SK-N-MC (cell line): ENCODE results near the gene ADAMTS4.

Source experiments
- EZH2 ChIP-seq: fragments of 200-600 bp; sonication (generic); IDR thresholded peaks from one replicate; pipeline ENCODE4 v1.6.1; 2017; ENCODE audit warnings: antibody characterized with exemption
- FOXP2 ChIP-seq: optimal IDR thresholded peaks from 2 replicates; pipeline ENCODE3; 2011; ENCODE audit warnings: mild to moderate bottlenecking, moderate library complexity; ENCODE audit not compliant: insufficient read depth; ENCODE audit errors: extremely low read length, control extremely low read depth
- POLR2AphosphoS5 ChIP-seq: IDR thresholded peaks from 2 replicates; pipeline ENCODE4 v1.6.1; 2012; ENCODE audit warnings: mild to moderate bottlenecking, low read depth, low read length, borderline replicate concordance

GRCh38 chr1:161241682-161242081 lies 42.8 kb upstream of the ADAMTS4 start:
- TF ChIP-seq POLR2AphosphoS5 = no peak
- TF ChIP-seq EZH2 = no peak
- no peak for TF ChIP-seq FOXP2
